ENCODE results near the gene TSG101.

The TSG101 gene, protein sequence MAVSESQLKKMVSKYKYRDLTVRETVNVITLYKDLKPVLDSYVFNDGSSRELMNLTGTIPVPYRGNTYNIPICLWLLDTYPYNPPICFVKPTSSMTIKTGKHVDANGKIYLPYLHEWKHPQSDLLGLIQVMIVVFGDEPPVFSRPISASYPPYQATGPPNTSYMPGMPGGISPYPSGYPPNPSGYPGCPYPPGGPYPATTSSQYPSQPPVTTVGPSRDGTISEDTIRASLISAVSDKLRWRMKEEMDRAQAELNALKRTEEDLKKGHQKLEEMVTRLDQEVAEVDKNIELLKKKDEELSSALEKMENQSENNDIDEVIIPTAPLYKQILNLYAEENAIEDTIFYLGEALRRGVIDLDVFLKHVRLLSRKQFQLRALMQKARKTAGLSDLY

DNA sequence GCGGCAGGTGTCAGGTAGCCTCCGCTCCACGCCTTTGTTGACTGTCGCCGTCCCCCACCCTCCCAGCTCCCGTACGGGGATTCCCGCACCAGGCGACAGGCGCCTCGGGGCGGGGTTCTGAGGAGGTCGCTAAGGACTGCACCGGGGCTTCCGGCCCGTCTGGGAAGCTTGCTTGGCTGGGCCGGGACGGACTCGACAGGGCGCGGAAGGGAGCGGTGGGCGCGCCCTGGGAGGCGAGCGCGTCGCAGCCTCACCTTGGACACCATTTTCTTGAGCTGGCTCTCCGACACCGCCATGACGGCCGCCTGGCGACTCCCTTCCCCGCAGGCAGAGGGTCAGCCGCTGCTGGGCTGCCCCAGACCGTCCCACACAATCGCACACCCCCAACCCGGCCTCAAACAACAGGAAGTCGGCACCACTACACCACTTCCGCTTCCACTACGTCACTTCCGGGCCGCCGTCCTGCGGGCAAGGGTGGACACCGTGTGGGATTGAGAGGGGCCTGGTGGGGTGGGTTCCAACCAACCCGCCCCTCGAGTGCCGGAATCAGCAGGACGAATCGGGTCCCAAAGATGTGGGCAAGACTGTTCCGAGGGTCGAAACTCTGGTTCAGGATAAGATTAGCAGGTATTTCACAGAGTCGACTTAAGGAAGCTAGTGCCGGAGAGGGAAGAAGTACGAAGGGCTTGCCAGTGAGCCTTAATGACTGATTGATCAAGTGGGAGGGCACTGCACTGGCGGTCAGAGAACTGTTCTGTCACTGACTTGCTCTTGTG, at the start of gene TSG101:
Gene TSG101 (minus strand): TSS at position 422 of the 776 bp plus-strand sequence. CDS start 126 bp downstream, at position 296.
- peak; percentile 94 for DNase-seq

DNA sequence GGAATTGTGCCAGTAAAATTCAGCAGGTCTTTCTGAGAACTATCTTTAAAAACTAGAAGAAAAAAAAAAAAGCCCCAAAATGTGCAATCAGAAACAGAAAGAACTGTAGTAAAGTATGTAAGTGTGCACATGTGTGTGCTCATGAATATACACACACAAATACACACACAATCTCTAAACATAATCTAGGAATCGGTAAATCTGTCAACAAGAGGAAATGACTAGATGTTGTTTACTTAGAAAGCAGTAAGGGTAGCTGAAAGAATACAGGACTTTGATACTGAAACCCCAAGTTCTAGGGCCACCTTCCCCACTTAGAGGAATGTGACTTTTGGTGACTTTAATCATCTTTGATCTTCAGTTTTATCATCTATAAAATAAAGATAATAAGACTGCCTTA, 48.6 kb upstream of the TSG101 start:
- DNase-seq: no peak

DNA sequence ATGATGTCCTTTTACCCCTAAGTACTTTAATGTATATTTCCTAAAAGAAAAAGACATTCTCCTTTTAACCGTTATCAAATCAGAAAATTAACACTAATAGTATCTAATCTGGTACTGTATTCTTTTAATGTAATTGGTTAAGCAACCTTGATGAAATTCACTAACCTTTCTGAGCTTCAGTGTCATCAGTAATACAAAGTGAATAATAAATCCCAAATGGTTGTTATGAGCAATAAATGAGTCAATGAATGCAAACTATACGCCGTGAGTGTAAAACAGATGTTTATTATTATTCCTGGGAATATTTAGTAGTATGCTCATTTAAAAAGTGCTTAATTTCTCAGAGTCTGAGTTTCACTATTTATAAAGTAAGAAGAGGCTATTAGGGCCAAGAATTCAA, 40.3 kb upstream of the TSG101 start:
- DNase-seq: peak; percentile 11

DNA sequence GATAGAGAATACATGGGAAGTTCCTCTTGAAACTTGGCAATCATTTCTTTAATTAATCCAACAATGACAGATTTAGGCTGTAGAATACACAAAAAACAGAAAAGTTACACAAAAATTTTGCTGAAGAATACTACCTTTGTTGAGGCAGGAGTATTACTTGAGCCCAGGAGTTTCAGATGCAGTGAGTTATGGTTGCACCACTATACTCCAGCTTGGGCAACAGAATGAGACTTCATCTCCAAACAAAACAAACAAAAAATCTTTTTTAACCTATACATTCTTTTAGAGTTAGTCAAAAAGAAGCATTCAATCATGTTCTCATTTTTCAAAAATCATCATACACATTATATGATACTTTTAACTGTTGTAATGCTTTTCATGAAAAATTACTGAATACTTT, 39.7 kb upstream of the TSG101 start:
- DNase-seq: no peak

DNA sequence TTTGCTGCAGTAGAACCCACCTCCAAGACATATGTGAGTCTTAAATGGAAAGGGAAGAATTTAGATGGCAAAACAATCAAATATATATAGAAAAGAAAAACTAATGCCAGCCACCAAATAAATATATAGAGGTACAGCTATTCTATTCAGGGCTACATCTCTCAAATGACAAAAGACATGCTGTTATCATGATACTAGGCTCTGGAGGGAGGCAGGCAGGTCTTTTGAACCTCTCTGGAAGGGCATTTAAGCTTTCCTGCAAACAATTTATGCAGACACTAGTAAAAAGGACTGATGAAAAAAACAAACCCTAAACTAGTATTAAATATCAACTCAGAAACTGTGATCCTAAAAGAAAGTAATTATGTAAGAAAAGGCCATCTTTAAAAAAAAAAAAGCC, 37.4 kb upstream of the TSG101 start:
- no peak for DNase-seq

DNA sequence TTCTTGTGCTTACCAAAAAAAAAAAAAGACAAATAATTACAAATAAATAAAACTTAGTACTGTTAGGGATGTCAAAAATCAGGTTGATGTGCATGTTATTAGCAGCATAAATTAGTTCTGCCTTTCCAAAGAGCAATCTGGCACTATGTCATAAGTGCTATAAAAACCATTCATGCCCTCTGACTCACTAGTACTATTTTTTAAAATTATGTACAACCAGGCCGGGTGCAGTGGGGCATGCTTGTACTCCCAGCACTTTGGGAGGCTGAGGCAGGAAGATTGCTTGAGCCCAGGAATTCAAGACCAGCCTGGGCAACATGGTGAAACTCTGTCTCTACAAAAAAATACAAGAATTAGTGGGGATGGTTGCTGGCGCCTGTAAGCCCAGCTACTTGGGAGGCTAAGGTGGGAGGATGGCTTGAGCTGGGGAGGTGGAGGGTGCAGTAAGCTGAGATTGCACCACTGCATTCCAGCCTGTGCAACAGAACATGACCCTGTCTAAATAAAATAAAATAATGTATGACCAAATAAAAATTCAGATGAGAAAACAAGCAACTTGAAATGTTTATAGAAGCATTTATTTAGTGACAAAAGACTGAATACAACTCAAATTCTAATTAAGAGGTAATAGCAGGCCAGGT, 36.5 kb upstream of the TSG101 start:
- peak; percentile 22 for DNase-seq

DNA sequence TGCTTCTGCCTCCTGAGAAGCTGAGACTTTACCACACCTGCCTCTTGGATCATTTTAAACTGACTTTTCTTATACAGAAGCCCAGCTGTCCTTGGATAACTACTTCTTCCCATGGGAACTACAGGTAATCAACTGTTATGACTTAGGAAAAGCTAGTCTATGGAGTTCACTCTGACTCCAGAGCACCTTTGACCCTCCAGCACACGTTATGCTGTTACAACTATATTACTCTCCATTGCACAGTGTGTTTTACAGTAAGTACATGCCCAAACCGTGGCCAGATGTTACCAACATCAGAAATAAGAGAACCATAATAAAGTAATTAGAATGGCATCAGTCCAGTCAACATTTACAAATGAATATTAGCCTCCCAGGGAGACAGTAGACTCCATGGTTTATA, 21.3 kb upstream of the TSG101 start:
- no peak for DNase-seq

DNA sequence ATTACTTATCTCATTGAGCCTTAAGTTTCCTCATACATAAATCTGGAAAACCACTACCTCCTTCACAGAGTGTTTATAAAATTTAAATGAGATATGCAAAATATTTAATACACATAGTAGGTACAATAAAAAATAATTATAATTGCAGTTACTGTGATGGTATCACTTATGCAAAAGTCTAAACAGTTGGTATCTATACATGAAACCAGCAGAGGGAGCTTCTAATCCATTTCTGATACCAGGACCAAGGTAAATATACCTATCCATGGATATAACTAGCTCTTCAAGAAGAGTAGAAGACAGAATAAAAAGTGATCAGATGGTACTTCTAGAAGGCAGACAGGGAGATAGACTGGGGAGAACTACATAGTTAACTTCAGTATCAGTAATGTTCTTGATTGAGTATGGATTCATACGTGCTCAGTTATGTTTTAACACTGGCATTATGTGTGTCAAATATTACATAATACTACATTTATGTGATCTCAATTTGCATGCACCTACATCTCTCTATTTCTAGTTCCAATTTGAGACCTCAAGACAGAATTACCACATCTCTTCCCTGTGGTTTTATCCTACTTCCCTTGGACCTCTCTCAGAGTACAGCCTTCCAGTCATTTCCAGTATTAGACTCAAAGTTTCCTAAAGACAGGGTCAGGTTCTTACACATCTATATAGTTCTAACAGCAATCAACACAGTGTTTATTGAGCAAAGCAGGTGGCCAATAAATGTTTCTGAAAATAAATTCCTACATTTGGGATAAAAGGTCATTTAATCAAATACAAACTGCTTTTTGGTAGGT, 13.7 kb upstream of the TSG101 start:
- DNase-seq: no peak

DNA sequence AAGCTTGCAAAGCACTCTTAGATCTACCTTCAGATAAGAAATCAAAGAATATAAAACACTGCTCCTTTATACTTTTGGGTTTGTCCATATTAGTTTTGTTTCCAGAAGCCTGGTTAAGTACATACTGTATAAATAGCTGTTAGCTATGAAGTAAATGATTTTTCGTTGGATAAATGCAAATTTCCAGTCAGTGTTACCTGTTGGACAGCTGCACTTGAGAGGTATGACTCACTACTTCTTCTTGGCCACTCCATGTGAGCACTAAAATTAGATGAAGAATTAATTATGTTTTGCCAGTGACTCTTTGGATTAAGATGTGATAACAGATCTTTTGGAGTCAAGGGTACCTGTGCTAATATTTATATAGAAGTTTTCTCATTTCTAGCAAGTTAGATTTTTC, 9.5 kb upstream of the TSG101 start:
- DNase-seq: no peak

DNA sequence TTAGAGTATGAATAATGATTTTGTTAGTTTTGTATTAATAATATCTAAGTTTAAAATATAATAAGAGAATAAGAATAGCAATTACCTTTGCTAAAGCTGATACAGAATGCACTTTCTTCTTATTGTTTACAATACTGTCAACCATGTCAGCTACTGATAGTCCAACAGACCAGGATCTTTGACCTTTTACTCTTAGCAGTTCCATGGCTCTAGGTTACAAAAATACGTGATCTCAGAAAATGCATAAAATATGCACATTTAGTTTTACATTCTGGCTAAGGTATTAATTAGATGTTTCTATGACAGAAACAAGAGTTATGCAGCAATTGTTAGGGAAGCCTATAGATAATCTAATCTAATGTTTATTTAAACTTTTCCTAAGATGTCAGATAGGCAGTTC, 7.5 kb upstream of the TSG101 start:
- DNase-seq: no peak

DNA sequence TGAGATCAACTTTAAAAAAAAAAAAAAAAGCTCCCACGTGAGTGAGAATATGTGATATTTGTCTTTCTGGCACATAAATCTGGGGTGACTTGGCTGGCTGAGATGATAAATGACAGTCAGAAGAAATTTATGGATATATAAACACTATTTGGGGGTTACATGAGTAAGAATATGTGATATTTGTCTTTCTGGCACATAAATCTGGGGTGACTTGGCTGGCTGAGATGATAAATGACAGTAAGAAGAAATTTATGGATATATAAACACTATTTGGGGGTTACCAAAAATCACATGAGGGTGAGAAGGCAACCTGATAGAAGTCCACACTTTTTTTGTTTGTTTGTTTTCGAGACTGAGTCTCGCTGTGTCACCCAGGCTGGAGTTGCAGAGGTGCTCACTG, 6.6 kb upstream of the TSG101 start:
- no peak for DNase-seq

DNA sequence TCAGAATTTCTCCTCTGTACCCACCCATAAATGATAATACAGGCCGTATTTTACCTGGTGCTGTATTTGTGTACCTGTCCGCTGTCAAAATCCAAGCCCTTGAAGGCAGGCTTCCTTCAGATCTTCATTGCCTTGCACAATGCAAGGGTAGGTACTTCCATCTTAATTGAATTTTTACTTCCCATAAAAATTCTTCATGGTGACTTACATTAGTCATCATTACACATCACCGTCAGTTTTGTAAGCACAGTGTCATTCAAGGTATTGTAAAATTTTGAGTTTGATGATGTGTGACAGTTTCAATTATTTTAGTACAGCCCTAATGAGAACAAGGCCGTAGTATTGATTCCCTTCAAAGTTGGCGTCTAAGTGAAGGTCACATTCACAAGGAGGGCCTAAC, 770 bp upstream of the TSG101 start:
- peak; percentile 46 for DNase-seq

DNA sequence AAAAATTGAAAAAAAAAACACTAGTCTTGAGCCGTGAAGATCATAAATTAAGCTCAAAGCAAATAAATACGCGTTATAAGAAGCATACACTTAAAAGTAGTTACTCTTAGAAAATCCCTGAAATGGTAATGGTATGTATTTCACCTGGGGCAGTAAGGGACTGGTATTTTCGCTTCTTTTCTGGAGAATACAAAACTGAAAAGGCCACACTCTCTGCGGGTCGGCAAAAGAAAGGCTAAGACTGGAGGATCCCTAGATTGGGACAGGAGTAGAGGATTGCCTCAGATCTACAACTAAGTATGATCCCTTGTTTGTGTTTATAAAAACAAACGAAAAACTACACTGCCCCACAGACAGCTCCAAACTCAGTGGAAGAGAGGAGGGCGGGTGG, 617 bp downstream of the TSG101 start:
- DNase-seq: no peak

DNA sequence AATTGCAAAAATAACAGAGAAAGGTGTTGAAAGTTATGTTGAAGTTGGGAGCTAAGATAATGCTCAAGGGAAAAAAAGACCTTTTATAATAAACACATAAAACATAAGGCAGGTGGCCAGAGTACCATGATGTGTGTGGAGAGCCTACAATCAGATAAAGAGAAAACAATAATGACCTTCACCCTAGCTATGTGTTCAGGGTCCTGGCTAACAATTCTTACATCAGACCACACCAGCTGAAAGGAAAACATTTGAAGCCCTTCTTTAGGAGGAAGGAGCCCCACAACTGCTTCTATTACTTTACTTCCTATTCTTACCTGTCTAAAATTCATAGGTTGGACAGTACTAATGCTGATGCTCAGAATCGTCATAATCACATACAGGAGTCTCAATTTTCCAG, 2.5 kb downstream of the TSG101 start:
- DNase-seq: no peak

DNA sequence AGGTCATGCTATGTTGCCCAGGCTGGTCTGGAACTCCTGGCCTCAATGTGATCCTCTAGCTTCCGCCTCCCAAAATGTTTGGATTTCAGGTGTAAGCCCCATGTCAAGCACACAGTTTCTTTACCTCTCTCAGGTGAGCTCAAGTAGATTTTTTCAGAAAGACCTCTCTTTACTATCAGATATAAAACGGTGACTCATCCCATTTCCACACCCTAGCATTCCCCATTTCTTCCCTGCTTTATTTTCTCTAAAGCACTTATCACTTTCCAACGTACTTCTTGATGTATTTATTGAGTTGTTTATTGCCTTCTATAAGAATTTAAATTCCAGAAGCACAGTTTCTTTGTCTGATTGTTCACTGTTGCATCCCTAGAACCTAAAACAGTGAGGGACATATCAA, 3.7 kb downstream of the TSG101 start:
- no peak for DNase-seq

DNA sequence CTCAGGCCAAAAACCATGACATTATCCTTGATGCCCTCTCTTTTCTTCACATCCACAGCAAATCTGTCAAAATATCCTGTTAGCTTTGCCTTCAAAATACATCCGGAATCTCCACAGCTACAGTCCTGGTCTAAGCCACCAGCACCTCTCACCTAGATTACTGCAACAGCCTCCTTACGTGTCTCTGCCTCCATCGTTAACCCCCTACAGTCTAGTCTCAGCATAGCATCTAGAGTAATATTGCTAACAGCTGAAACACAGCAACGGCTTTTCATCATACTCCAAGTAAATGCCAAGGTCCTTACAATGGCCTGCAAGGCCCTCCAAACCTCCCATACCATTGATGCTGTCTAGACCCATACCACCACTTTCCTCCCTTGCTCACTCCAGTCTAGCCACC, 4.4 kb downstream of the TSG101 start:
- DNase-seq: no peak

DNA sequence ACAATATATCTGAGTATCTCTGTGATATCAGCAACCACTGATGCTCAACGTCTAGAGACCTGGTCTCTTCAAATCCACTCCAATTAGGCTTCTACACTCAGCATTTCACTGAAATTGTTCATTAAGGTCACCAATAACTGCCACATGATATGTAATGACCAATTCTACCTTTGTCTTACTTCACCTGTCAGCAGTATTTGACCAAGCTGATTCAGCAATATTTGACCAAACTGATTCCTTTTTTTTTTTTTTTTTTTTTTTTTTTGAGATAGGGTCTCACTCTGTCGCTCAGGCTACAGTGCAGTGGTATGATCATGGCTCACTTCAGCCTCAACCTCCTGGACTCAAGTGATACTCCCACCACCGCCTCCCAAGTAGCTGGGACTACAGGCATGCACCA, 5.6 kb downstream of the TSG101 start:
- DNase-seq: no peak

DNA sequence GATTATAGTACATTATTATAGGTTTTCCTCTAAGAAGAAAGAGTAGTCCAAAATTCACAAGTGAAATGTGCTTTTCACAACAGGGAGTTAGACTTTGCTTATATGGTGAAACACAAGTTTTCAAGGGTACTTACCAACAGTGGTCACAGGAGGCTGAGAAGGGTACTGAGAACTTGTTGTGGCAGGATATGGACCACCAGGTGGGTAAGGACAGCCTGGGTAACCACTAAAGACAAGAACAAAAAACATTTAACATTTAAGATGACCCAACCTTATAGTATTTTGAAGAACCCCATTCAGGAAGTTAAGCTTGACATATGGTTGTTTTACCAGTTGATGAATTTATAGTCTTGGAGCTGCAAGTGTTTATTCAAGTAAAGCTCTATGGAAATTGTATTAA, 24.4 kb downstream of the TSG101 start:
- no peak for DNase-seq

DNA sequence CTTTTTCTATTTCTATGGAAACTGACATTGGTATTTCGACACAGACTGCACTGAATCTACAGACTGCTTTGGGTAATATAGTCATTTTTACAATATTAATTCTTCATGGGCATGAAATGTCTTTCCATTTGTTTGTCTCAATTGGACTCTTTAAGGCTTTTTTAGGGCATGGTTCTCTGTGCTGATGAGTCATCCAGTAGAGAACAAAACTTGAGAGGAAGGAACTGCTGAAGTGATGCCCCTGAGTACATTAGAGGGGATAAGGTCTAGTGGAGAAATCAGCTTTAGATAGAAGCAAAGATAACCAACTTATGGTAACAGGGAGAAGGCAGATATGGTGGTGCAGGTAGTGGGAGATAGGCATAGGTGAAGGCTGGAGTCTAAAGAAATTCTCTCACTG, 25.1 kb downstream of the TSG101 start:
- no peak for DNase-seq

DNA sequence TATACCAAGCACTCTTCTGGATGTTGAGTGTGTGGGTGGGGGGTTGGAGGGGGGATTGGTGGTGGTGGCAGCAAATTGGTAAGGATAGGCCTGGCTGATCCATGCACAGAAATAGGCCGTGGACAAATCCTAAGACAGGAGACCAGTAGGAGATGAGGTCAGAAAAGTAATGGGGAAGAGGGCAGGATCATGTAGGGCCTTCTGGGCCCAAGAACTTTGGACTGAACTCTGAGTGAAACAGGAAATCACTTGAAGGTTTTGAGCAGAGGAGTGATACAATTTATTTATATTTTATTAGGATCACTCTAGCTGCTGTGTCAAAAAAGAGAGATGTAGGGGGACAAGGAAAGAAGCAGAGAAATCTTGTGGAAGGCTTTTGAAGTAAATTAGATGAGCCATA, 28.7 kb downstream of the TSG101 start:
- DNase-seq: no peak

DNA sequence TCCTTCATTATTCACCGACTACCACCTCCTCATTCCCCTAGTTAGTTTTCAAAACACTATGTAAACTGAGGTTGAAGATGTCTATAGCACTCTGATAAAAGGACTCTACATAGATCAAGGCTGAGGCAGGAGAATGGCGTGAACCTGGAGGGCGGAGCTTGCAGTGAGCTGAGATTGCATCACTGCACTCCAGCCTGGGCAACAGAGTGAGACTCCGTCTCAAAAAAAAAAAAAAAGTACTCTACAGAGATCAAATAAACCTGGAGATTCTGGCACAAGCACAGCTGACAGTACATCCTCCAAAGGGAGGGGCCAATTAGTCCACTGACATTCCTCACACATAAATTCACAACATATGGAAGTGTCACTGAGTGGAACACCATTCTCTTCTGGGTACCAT, 31.0 kb downstream of the TSG101 start:
- no peak for DNase-seq

DNA sequence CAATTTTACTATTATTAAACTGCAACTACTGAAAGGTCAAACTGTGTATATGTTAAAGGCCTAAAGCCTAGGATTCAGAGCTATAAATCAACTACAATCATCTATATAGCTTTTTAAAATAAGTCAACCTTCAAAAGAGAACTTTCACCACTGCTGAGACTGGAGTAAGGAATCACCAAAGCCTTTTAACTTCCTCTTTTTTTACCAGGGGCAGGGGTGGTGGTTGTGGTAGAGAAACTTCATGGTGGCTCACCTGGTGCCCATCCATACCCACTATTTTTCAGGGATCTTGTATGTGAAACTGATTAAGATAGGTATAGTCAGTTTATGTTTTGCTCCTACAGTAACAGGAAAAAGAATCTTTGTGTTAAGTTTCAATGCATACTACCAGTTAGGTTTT, 31.5 kb downstream of the TSG101 start:
- DNase-seq: no peak

DNA sequence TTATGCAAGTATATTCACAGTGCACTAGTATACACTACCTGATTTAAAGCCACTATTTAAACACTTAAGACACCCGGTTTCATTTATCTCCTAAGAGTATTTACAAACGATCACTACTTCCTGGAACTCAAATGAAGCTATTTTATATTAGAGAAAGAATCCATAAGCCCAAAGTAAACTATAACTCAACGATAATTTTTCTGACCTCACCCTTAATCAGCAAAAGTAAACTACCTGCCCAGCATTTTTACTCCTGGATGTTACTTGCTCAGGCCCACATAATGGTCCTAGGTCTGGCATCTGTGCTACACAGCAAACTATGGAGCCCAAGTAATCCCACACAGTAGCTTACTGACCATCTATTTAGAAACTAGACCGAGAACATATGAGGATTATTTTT, 33.4 kb downstream of the TSG101 start:
- no peak for DNase-seq
